A673 (cell line): ENCODE results near the gene TUBA4B. TPM values are rescaled to one million over a fixed set of nuclear protein-coding genes. Genes with fewer than 3 reads are reported as not detected.
A peak's percentile ranks its signal among the peaks of the same experiment; 100 is the strongest.

ENCODE experiments used
- BruUV-seq: library from RNA; stranded (reverse); fragments of 400-500 nt; replicated peaks from 2 replicates; lab custom pipeline; 2021; lab: Mats Ljungman, UMichigan
- CTCF ChIA-PET: fragments of 300-600 bp; sonication (Branson Sonifier 250); formaldehyde crosslinking; loops from one replicate; lab custom pipeline; 2022; ENCODE audit warnings: antibody characterized with exemption; lab: Charles Lee
- POLR2A ChIA-PET: fragments of 300-600 bp; sonication (Branson Sonifier 250); formaldehyde crosslinking; loops from one replicate; lab custom pipeline; 2022; ENCODE audit warnings: antibody characterized with exemption; ENCODE audit not compliant: low non-redundant PET; lab: Charles Lee
- DNase-seq: peaks from one replicate; pipeline ENCODE4 v3.0.0-alpha.2; 2015; ENCODE audit warnings: low spot score
- H3K27ac ChIP-seq: fragments of 200-600 bp; sonication (generic); 2 replicates; pipeline ENCODE4 v1.5.1; 2016; ENCODE audit warnings: mixed run types, low read depth, mild to moderate bottlenecking, mixed read lengths, antibody characterized with exemption, low read length; ENCODE audit not compliant: poor library complexity, severe bottlenecking
- H3K27me3 ChIP-seq: fragments of 200-600 bp; sonication (generic); replicated peaks from 2 replicates; pipeline ENCODE4 v1.6.1; 2017; ENCODE audit warnings: mixed run types, low read depth, mild to moderate bottlenecking, mixed read lengths, antibody characterized with exemption, low read length; ENCODE audit not compliant: insufficient read depth, poor library complexity
- H3K36me3 ChIP-seq: fragments of 200-600 bp; sonication (generic); 2 replicates; pipeline ENCODE4 v1.6.1; 2016; ENCODE audit warnings: mixed run types, mild to moderate bottlenecking, mixed read lengths, antibody characterized with exemption, low read length; ENCODE audit not compliant: insufficient read depth, poor library complexity, severe bottlenecking
- H3K4me1 ChIP-seq: fragments of 200-600 bp; sonication (generic); 2 replicates; pipeline ENCODE4 v1.6.1; 2017; ENCODE audit warnings: mixed run types, mild to moderate bottlenecking, mixed read lengths, antibody characterized with exemption, low read length; ENCODE audit not compliant: insufficient read depth, poor library complexity, severe bottlenecking
- H3K4me3 ChIP-seq: fragments of 200-600 bp; sonication (generic); 2 replicates; pipeline ENCODE4 v1.5.1; 2016; ENCODE audit warnings: low read depth, mixed run types, mild to moderate bottlenecking, mixed read lengths, low read length; ENCODE audit not compliant: poor library complexity, severe bottlenecking
- H3K9me3 ChIP-seq: fragments of 200-600 bp; sonication (generic); 2 replicates; pipeline ENCODE4 v1.6.1; 2016; ENCODE audit warnings: mixed run types, low read depth, mild to moderate bottlenecking, mixed read lengths, antibody characterized with exemption, low read length; ENCODE audit not compliant: poor library complexity, severe bottlenecking
- EZH2 ChIP-seq: fragments of 200-600 bp; sonication (generic); IDR thresholded peaks from 2 replicates; pipeline ENCODE4 v1.6.1; 2017; ENCODE audit warnings: borderline replicate concordance, low read depth, mild to moderate bottlenecking, mixed read lengths, antibody characterized with exemption, low read length; ENCODE audit not compliant: poor library complexity, severe bottlenecking
- intact Hi-C: fragments of 100-400 bp; cut with micrococcal nuclease; formaldehyde crosslinking; loops from one replicate; pipeline ENCODE4 v1.10.0; 2022; ENCODE audit not compliant: unreplicated experiment
- total RNA-seq: library from RNA; stranded (reverse); gene quantifications from 2 replicates; pipeline ENCODE4 v1.2.3, GENCODE V29; 2021
- TF ChIP-seq, protein P1 (sequence below): fragments of 300-800, 200-600 bp; sonication (generic); conservative IDR thresholded peaks from 2 replicates; pipeline ENCODE4 v1.5.1; 2017; ENCODE audit warnings: low read depth, mild to moderate bottlenecking, antibody characterized with exemption, low read length, moderate library complexity, mixed read lengths

Gene TUBA4B
- total RNA-seq, 1 experiment from 2014 or later, result not detected

DNA sequence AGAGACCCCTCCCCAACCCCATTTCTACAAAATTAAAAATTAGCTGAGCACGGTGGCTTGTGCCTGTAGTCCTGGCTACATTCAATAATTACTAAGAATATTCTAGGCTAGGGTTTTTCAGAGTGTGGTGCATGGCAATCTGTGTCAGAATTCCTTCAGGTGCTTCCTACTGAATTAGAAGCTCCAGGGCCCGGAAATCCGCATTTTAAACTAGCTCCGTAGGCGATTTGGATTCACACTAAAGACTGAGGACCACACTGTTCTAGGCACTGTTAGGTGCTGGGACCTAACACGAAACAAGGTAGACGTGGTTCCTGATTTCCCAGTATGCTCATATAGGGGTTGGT lies 47.1 kb upstream of the TUBA4B start:
- DNase-seq, result no peak
- ChIA-PET POLR2A (interaction anchor here (0.6 kb wide), 1 partner anchor 32 kb away, joined by 3 read pairs; no protein-coding TSS in a partner anchor), CTCF (interaction anchor here (0.9 kb wide), 1 partner anchor 39 kb away, joined by 3 read pairs; no protein-coding TSS in a partner anchor)
- Histone ChIP-seq H3K27ac (peak overlapping the region; percentile 78), H3K36me3 (peaks cover 24% of the 10 kb centered on the region), H3K4me1 (peaks cover 15% of the 10 kb centered on the region), H3K4me3 (peak overlapping the region; percentile 75), H3K27me3 (no peaks in the 10 kb centered on the region), H3K9me3 (no peaks in the 10 kb centered on the region)
- BruUV-seq, result no TSS peak
- intact Hi-C loops, result no loop called here
- TF ChIP-seq, protein P1, sequence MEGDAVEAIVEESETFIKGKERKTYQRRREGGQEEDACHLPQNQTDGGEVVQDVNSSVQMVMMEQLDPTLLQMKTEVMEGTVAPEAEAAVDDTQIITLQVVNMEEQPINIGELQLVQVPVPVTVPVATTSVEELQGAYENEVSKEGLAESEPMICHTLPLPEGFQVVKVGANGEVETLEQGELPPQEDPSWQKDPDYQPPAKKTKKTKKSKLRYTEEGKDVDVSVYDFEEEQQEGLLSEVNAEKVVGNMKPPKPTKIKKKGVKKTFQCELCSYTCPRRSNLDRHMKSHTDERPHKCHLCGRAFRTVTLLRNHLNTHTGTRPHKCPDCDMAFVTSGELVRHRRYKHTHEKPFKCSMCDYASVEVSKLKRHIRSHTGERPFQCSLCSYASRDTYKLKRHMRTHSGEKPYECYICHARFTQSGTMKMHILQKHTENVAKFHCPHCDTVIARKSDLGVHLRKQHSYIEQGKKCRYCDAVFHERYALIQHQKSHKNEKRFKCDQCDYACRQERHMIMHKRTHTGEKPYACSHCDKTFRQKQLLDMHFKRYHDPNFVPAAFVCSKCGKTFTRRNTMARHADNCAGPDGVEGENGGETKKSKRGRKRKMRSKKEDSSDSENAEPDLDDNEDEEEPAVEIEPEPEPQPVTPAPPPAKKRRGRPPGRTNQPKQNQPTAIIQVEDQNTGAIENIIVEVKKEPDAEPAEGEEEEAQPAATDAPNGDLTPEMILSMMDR, result no peak
- TF ChIP-seq EZH2, result no peak

DNA sequence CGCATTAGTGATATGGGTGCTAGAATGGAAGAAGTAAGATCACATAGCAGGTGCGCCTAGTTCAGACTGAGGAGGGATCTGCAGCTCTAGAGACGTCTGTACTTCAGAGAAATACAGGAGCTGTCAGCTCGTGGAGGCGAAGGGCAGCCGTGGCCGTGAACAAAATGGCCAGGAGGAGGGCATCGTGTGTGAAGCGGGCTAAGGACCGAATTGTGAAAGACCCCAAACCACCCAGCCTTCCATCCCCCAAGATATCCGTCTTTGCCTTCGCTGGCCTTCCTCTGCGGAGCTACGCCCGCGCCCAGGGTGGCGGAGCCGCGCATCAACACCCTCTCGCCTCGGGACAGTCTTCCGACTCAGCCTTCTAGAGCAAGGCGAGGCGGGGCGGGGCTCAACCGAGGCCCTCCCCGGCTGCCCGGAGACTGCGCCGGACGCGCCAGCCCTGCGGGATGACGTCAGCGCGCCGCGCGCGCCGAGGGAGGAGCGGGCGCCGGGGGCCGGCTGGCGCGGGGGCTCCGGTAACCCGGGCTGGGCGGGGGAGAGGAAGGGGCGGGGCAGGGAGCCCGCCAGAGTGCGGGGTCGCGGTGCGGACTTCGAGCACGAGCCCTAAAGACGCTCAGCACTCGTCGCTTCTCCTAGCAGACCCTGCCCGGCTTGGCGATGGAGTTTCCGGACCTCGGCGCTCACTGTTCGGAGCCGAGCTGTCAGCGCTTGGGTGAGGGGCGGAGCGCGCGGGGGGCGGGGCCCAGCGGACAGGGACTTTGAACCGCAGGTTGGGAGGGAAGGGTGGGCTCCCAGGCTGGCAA lies 46.5 kb upstream of the TUBA4B start, which contains the start of gene ZFAND2B:
Gene ZFAND2B (plus strand): TSS at position 455 of the 806 bp plus-strand sequence. CDS start 206 bp downstream, at position 661.
- Histone ChIP-seq H3K9me3 (no peaks in the 10 kb centered on the region), H3K4me3 (peak within 1 kb of the TSS; percentile 75), H3K27me3 (no peaks in the 10 kb centered on the region), H3K4me1 (peaks cover 15% of the 10 kb centered on the region), H3K36me3 (peaks cover 29% of the 10 kb centered on the region), H3K27ac (peak within 1 kb of the TSS; percentile 78)
- intact Hi-C loops, result no loop called here
- ChIA-PET POLR2A (interaction anchor here (0.6 kb wide), 1 partner anchor 33 kb away, joined by 3 read pairs; no protein-coding TSS in a partner anchor), CTCF (interaction anchor here (0.6 to 0.9 kb wide), 4 partner anchors 31 to 303 kb away, joined by 3 to 4 read pairs (median 4); partner anchors contain the start of gene CNPPD1)
- no peak for TF ChIP-seq EZH2
- TF ChIP-seq, protein P1, result no peak
- BruUV-seq, result no TSS peak
- DNase-seq, result peak; percentile 96

DNA sequence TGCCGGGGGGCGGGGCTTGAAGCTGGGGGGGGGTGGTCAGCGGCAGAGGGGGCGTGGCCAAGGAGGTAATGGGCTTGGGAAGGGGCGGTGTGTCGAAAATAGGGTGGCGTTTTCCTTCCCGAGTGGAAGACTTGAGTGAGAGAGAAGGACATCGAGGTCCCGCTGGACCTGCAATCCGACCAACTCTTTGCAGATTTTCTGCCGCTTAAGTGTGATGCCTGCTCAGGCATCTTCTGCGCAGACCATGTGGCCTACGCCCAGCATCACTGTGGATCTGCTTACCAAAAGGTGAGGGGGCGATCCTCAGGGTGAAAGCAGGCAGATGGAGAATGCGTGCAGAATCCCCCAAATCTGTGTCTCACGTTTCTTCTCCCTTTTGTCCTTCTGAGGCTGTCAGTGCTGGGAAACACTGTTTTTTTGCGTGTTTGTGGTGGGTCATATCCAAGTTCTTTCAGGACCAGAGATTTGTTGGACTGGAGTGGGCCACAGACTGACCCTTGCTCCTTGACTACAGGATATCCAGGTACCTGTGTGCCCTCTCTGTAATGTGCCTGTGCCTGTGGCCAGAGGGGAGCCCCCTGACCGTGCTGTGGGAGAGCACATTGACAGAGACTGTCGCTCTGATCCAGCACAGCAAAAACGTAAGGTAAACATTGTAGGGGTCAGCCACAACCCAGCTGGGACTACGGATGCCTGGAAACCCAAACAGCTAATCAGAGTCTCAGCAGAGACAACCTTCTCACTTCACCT lies 45.7 kb upstream of the TUBA4B start:
- BruUV-seq, result TSS peak; percentile 84
- Histone ChIP-seq H3K9me3 (no peaks in the 10 kb centered on the region), H3K27ac (peak overlapping the region; percentile 78), H3K4me1 (peaks cover 15% of the 10 kb centered on the region), H3K36me3 (peaks cover 29% of the 10 kb centered on the region), H3K27me3 (no peaks in the 10 kb centered on the region), H3K4me3 (peak overlapping the region; percentile 75)
- CTCF ChIA-PET, result interaction anchor here (0.6 to 0.9 kb wide), 3 partner anchors 31 to 303 kb away, joined by 3 to 4 read pairs (median 4); partner anchors contain the start of gene CNPPD1
- no peak for TF ChIP-seq EZH2
- TF ChIP-seq, protein P1, result no peak
- no peak for DNase-seq
- intact Hi-C loops, result no loop called here
- POLR2A ChIA-PET, result interaction anchor here (0.6 kb wide), 1 partner anchor 181 kb away, joined by 3 read pairs; no protein-coding TSS in a partner anchor
